Fibroblast of villous mesenchyme (primary cell): ENCODE data around the gene KLHL42. TPM values are rescaled to one million over a fixed set of nuclear protein-coding genes. Genes with fewer than 3 reads are reported as not detected.

Experiments used
- DNase-seq: peaks from one replicate; pipeline ENCODE4 v3.0.0-alpha.2; 2010; ENCODE audit warnings: low read depth
- H3K4me3 ChIP-seq: 2 replicates; pipeline ENCODE4 v1.5.1; 2011; ENCODE audit warnings: low read depth, mild to moderate bottlenecking, low read length
- small RNA-seq: library from RNA; depleted of rRNA; stranded (forward); fragments of <200 nt; gene quantifications from one replicate; pipeline ENCODE3, GENCODE V24; 2012
- total RNA-seq: library from RNA; depleted of rRNA; stranded (reverse); fragments of >200 nt; gene quantifications from 2 replicates; pipeline ENCODE4 v1.2.3, GENCODE V29; 2012
- TF ChIP-seq, protein P1 (sequence below): IDR thresholded peaks from 2 replicates; pipeline ENCODE4 v1.5.1; 2012; ENCODE audit warnings: low read depth, mild to moderate bottlenecking, low read length; ENCODE audit not compliant: insufficient read depth

Gene KLHL42
- total RNA-seq, 1 donor = 44.5 TPM

DNA sequence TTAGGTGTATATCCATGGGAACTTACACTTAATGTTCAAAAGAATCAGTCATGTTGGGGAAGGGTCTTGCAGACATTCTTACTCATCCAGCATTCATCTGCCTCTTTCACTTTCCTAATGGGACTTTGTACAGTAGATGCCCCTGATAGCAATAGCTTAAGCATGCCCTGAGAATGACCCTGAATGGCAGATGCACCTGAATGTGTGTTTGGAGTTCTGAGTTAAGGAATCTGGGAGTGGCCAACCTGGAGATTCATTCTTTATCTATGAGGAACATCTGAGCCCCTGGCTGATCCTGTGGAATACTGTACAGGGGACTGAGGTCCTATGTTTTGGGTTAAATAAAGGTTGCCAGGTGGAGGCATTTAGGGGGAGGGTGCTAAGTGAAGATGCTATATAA is 71.3 kb downstream of the KLHL42 start:
- H3K4me3 ChIP-seq = no peak overlapping the region
- DNase-seq = no peak
- TF ChIP-seq, protein P1, sequence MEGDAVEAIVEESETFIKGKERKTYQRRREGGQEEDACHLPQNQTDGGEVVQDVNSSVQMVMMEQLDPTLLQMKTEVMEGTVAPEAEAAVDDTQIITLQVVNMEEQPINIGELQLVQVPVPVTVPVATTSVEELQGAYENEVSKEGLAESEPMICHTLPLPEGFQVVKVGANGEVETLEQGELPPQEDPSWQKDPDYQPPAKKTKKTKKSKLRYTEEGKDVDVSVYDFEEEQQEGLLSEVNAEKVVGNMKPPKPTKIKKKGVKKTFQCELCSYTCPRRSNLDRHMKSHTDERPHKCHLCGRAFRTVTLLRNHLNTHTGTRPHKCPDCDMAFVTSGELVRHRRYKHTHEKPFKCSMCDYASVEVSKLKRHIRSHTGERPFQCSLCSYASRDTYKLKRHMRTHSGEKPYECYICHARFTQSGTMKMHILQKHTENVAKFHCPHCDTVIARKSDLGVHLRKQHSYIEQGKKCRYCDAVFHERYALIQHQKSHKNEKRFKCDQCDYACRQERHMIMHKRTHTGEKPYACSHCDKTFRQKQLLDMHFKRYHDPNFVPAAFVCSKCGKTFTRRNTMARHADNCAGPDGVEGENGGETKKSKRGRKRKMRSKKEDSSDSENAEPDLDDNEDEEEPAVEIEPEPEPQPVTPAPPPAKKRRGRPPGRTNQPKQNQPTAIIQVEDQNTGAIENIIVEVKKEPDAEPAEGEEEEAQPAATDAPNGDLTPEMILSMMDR = no peak

DNA sequence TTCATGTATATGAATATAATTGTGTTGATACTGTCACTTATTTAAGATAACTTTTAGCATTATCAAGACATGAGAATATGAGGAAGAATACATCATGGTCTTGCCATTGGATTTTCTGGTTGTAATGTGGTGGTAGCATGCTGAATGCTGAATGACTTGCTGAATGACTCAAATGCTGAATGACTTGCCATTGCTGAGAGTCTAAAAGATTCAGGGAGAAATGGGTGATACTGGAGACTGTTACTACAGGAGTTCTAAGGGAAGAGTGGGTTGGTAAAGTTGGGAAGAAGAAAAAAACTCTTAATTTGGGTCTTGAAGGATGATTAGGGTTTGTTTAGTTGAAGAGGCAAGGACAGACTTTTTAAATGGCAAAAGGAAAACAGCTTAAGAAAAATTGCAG is 72.1 kb downstream of the KLHL42 start:
- no peak for DNase-seq
- TF ChIP-seq, protein P1 = no peak
- H3K4me3 ChIP-seq = no peak overlapping the region

Small RNAs within 50 kb of the gene (small RNA-seq; reads per million reads assigned to genes)
- not detected for gene RF00019
- gene RF02271 = not detected

Other genes with a start within 250 kb of the KLHL42 start
- 0.86 and 1.3 TPM in 2 replicates for gene REP15, start 83.8 kb upstream of the KLHL42 start, total RNA-seq
- 42.2 and 55.7 TPM in 2 replicates for gene MRPS35, start 69.4 kb upstream of the KLHL42 start, total RNA-seq
- not detected in 2 replicates for gene MANSC4, start within 50 bp of the KLHL42 start, total RNA-seq
- 1.3 and 1.6 TPM in 2 replicates for gene PTHLH, start 192.5 kb downstream of the KLHL42 start, total RNA-seq